RWPE2 (cell line): ENCODE measurements around the gene EXOC3L2.

ENCODE experiments used
- ATAC-seq: fragments of 200-7000 bp; cut with Tn5 transposase; 3 replicates; pipeline ENCODE4 v1.9.1; 2021; ENCODE audit warnings: low read depth
- DNase-seq: peaks from one replicate; pipeline ENCODE4 v3.0.0-alpha.2; 2020; ENCODE audit warnings: low spot score
- H3K27ac ChIP-seq: fragments of 450-650 bp; 2 replicates; pipeline ENCODE4 v1.5.1; 2017; ENCODE audit warnings: mild to moderate bottlenecking; ENCODE audit not compliant: poor library complexity, severe bottlenecking
- H3K27me3 ChIP-seq: fragments of 250-450 bp; sonication (Bioruptor Pico); 2 replicates; pipeline ENCODE4 v1.5.1; 2021; ENCODE audit warnings: mild to moderate bottlenecking, moderate library complexity; ENCODE audit not compliant: insufficient read depth, poor library complexity, severe bottlenecking
- H3K36me3 ChIP-seq: fragments of 250-450 bp; sonication (Bioruptor Pico); 2 replicates; pipeline ENCODE4 v1.5.1; 2020; ENCODE audit warnings: low read depth, mild to moderate bottlenecking, moderate library complexity
- H3K4me1 ChIP-seq: fragments of 250-450 bp; sonication (Bioruptor Pico); 2 replicates; pipeline ENCODE4 v1.5.1; 2021; ENCODE audit warnings: mild to moderate bottlenecking, moderate library complexity; ENCODE audit not compliant: insufficient read depth, poor library complexity, severe bottlenecking
- H3K4me3 ChIP-seq: fragments of 250-450 bp; sonication (Bioruptor Pico); 2 replicates; pipeline ENCODE4 v1.5.1; 2021; ENCODE audit warnings: mild to moderate bottlenecking, moderate library complexity; ENCODE audit not compliant: severe bottlenecking
- H3K9me3 ChIP-seq: fragments of 250-450 bp; sonication (Bioruptor Pico); 2 replicates; pipeline ENCODE4 v1.5.1; 2021; ENCODE audit warnings: mild to moderate bottlenecking, moderate library complexity; ENCODE audit not compliant: severe bottlenecking
- CTCF ChIP-seq: fragments of 450-650 bp; IDR thresholded peaks from one replicate; pipeline ENCODE4 v1.5.1; 2017; ENCODE audit warnings: mild to moderate bottlenecking, moderate library complexity; ENCODE audit not compliant: poor library complexity, severe bottlenecking

The EXOC3L2 gene

DNA sequence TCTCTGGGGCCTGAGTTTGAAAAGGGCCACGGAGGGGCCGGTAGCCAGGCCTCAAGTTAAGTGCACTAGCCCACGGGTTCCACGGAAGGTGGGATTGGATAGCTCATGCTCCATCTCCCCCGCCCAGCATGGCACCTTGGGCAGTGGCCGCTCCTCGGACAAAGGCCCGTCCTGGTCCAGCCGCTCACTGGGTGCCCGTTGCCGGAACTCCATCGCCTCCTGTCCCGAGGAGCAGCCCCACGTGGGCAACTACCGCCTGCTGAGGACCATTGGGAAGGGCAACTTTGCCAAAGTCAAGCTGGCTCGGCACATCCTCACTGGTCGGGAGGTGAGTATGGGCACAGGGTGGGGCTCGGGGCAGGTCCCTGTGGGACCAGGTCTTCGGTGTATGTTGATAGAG lies 13.7 kb upstream of the EXOC3L2 start:
- no peaks in the 10 kb centered on the region for H3K4me1 ChIP-seq
- H3K9me3 ChIP-seq: no peaks in the 10 kb centered on the region
- DNase-seq (no peak), ATAC-seq (no peak)
- H3K4me3 ChIP-seq: no peak overlapping the region
- TF ChIP-seq CTCF: no peak
- no peaks in the 10 kb centered on the region for H3K27me3 ChIP-seq
- peaks cover 4% of the 10 kb centered on the region; the same call in 1 of the 2 replicates for H3K36me3 ChIP-seq
- H3K27ac ChIP-seq: no peak overlapping the region

GRCh38 chr19:45256836-45257235 lies 11.6 kb upstream of the EXOC3L2 start:
- no peak overlapping the region for H3K4me3 ChIP-seq
- H3K27me3 ChIP-seq: no peaks in the 10 kb centered on the region
- H3K36me3 ChIP-seq: peaks cover 11% of the 10 kb centered on the region; the same call in 1 of the 2 replicates
- no peaks in the 10 kb centered on the region for H3K9me3 ChIP-seq
- H3K4me1 ChIP-seq: no peaks in the 10 kb centered on the region
- no peak for DNase-seq
- TF ChIP-seq CTCF: no peak
- no peak overlapping the region for H3K27ac ChIP-seq
- ATAC-seq: no peak

DNA sequence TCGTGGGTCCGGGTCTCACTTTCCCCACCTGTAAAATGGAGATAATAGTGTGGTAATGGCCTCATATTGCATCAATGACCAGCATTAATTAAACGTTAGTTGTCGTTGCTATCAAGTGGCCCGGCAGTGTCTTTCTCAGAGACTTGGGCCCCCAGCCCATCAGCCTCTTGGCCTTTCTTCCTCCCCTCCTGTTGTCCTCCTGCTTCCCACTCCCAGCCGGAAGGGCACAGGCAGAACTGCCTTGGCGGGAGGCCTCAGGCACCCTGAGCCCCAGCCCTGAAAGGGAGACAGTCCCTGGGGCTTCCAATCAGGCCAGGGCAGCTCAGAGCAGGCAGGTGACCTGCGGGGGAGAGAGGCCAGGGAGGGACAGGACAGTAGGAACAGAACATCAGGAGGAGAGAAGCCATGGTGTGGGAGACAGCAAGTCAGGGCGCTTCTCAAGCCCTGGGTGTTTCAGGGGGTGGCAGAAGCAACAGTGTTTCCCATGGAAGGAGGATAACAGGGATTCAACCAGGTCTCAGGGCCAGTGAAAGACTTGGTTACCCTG lies 10.5 kb upstream of the EXOC3L2 start:
- no peaks in the 10 kb centered on the region for H3K4me1 ChIP-seq
- H3K27ac ChIP-seq: no peak overlapping the region
- no peak for DNase-seq
- no peaks in the 10 kb centered on the region for H3K27me3 ChIP-seq
- no peaks in the 10 kb centered on the region for H3K9me3 ChIP-seq
- TF ChIP-seq CTCF: no peak
- H3K36me3 ChIP-seq: peaks cover 11% of the 10 kb centered on the region; the same call in 1 of the 2 replicates
- no peak for ATAC-seq
- H3K4me3 ChIP-seq: no peak overlapping the region

GRCh38 chr19:45254044-45254531 lies 8.9 kb upstream of the EXOC3L2 start:
- Histone ChIP-seq H3K4me1 (no peaks in the 10 kb centered on the region), H3K9me3 (no peaks in the 10 kb centered on the region), H3K4me3 (no peak overlapping the region), H3K27me3 (no peaks in the 10 kb centered on the region), H3K36me3 (peaks cover 7% of the 10 kb centered on the region; the same call in 1 of the 2 replicates), H3K27ac (no peak overlapping the region)
- no peak for TF ChIP-seq CTCF
- DNase-seq: no peak
- ATAC-seq: no peak

DNA sequence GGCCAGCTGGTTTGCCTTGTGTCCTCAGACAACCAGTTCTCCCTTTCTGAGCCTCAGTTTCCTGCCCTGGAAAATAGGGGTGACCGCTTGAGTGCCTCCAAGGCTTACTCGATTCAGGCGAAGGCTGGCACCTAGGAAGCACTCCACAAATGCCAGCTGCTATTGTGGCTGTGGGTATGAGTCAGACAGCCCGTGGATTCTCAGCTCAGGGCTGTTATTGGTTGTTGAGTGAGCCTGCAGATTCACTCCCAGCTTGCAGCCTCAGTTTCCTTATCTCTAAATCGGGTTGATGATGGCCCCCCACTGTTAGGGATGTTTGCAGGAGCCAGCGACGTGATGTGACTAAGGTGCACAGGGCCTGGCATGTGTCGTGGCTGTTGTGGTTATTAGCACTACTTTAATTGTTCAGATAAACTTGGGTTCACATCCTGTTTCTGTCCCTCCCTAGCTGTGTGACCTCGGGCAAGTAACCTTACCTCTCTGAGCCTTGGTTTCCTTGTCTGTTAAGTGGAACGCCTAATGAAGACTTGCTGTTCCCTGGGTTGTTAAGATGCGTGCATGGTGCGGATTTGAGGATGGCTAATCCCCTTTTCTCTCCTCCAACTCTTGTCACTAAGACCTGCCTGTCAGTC lies 8.3 kb upstream of the EXOC3L2 start:
- H3K4me3 ChIP-seq: no peak overlapping the region
- TF ChIP-seq CTCF: no peak
- H3K27ac ChIP-seq: no peak overlapping the region
- 0 out of 2 replicates have a peak, but pooled peaks cover 7% of the 10 kb centered on the region for H3K36me3 ChIP-seq
- DNase-seq: no peak
- no peaks in the 10 kb centered on the region for H3K4me1 ChIP-seq
- no peaks in the 10 kb centered on the region for H3K27me3 ChIP-seq
- ATAC-seq: no peak
- H3K9me3 ChIP-seq: no peaks in the 10 kb centered on the region
